BLaER1 treated with 17β-estradiol and CSF1 and Interleukin-3, amounts not matched to agents 10 nM and 100 nM (cell line): ENCODE data around the gene GET4.

ENCODE experiments used
- H3K27ac ChIP-seq, 11 experiments: shearing (Covaris generic); formaldehyde crosslinking; 2 replicates each; pipeline ENCODE4 v1.8.1; 2022
- H3K27me3 ChIP-seq, 11 experiments: shearing (Covaris generic); formaldehyde crosslinking; 2 replicates each; pipeline ENCODE4 v1.8.1; 2022
- H3K36me3 ChIP-seq, 11 experiments: shearing (Covaris generic); formaldehyde crosslinking; 2 replicates each; pipeline ENCODE4 v1.8.1; 2022
- H3K4me1 ChIP-seq, 10 experiments: shearing (Covaris generic); formaldehyde crosslinking; 2 replicates each; pipeline ENCODE4 v1.8.1; 2022
- H3K4me2 ChIP-seq, 11 experiments: shearing (Covaris generic); formaldehyde crosslinking; 2 replicates each; pipeline ENCODE4 v1.8.1; 2022
- H3K4me3 ChIP-seq, 10 experiments: shearing (Covaris generic); formaldehyde crosslinking; 2 replicates each; pipeline ENCODE4 v1.8.1; 2022
- H3K9ac ChIP-seq, 11 experiments: shearing (Covaris generic); formaldehyde crosslinking; 2 replicates each; pipeline ENCODE4 v1.8.1; 2022
- H3K9me3 ChIP-seq, 11 experiments: shearing (Covaris generic); formaldehyde crosslinking; replicated peaks in 1 of 11; 2 replicates each; pipeline ENCODE4 v1.8.1; 2022
- H4K20me1 ChIP-seq, 11 experiments: shearing (Covaris generic); formaldehyde crosslinking; 2 replicates each; pipeline ENCODE4 v1.8.1; 2022
- Cebpa-rat ChIP-seq, 11 experiments: shearing (Covaris generic); IDR thresholded peaks; 2 replicates each; pipeline ENCODE4 v1.8.1; 2022

The GET4 gene

GRCh38 chr7:930975-931758 is 54.8 kb downstream of the GET4 start:
- Histone ChIP-seq H3K4me2 (peak overlapping the region; percentile 31 to 100 (median 95)), H3K27me3 (no peaks in the 10 kb centered on the region), H3K36me3 (peaks cover 5 to 57% (median 32%) of the 10 kb centered on the region in 11 experiments; a peak in 16 of 22 replicates), H3K9ac (peak overlapping the region; percentile 6 to 75 (median 69); a peak in 19 of 22 replicates), H3K27ac (peak overlapping the region in 10 of 11 experiments; percentile 71 to 83 (median 80); a peak in 19 of 22 replicates), H3K9me3 (no peaks in the 10 kb centered on the region), H3K4me3 (peak overlapping the region in 2 of 10 experiments; percentile 36 to 42; a peak in 3 of 20 replicates), H4K20me1 (peaks cover 0 to 24% (median 6%) of the 10 kb centered on the region in 11 experiments; a peak in 8 of 22 replicates), H3K4me1 (peaks cover 85 to 91% (median 89%) of the 10 kb centered on the region in 10 experiments)
- peak in 7 of 11 experiments; percentile 24 to 74 (median 50); a peak in 7 of 22 replicates for TF ChIP-seq Cebpa-rat (IDR thresholded peaks at IDR 0.05)

GRCh38 chr7:931871-932650 is 55.7 kb downstream of the GET4 start:
- H3K9ac ChIP-seq = peak overlapping the region; percentile 6 to 75 (median 69); a peak in 19 of 22 replicates
- H3K9me3 ChIP-seq = no peaks in the 10 kb centered on the region
- peaks cover 5 to 55% (median 32%) of the 10 kb centered on the region in 11 experiments; a peak in 16 of 22 replicates for H3K36me3 ChIP-seq
- no peak for TF ChIP-seq Cebpa-rat (IDR thresholded peaks at IDR 0.05)
- peak overlapping the region in 2 of 10 experiments; percentile 36 to 41; a peak in 3 of 20 replicates for H3K4me3 ChIP-seq
- H3K4me2 ChIP-seq = peak overlapping the region; percentile 31 to 100 (median 95)
- H3K4me1 ChIP-seq = peaks cover 85 to 91% (median 89%) of the 10 kb centered on the region in 10 experiments
- H3K27me3 ChIP-seq = no peaks in the 10 kb centered on the region
- peak overlapping the region in 10 of 11 experiments; percentile 71 to 83 (median 80); a peak in 19 of 22 replicates for H3K27ac ChIP-seq
- H4K20me1 ChIP-seq = peaks cover 0 to 26% (median 8%) of the 10 kb centered on the region in 11 experiments; a peak in 10 of 22 replicates

GRCh38 chr7:932651-932975 is 56.3 kb downstream of the GET4 start:
- Histone ChIP-seq H3K27ac (peak overlapping the region in 10 of 11 experiments; percentile 71 to 83 (median 80); a peak in 15 of 22 replicates), H3K9me3 (no peaks in the 10 kb centered on the region), H3K9ac (peak overlapping the region in 6 of 11 experiments; percentile 66 to 75 (median 70); a peak in 10 of 22 replicates), H4K20me1 (peaks cover 0 to 26% (median 8%) of the 10 kb centered on the region in 11 experiments; a peak in 10 of 22 replicates), H3K27me3 (no peaks in the 10 kb centered on the region), H3K36me3 (peaks cover 5 to 50% (median 30%) of the 10 kb centered on the region in 11 experiments; a peak in 17 of 22 replicates), H3K4me3 (peak overlapping the region in 1 of 10 experiments; percentile 41; a peak in 1 of 20 replicates), H3K4me1 (peaks cover 82 to 91% (median 89%) of the 10 kb centered on the region in 10 experiments), H3K4me2 (peak overlapping the region; percentile 31 to 100 (median 95); a peak in 21 of 22 replicates)
- no peak for TF ChIP-seq Cebpa-rat (IDR thresholded peaks at IDR 0.05)

- Histone ChIP-seq H3K9ac (peak overlapping the region in 1 of 11 experiments; percentile 33; a peak in 3 of 22 replicates), H3K27ac (peak overlapping the region in 8 of 11 experiments; percentile 15 to 93 (median 31); a peak in 9 of 22 replicates), H3K4me1 (peaks cover 62 to 91% (median 85%) of the 10 kb centered on the region in 10 experiments), H3K36me3 (peaks cover 6 to 55% (median 34%) of the 10 kb centered on the region in 11 experiments; a peak in 19 of 22 replicates), H3K4me2 (peak overlapping the region; percentile 1 to 92 (median 55); a peak in 18 of 22 replicates), H3K27me3 (no peaks in the 10 kb centered on the region), H3K4me3 (no peak overlapping the region), H3K9me3 (peaks cover 0 to 11% (median under 1%) of the 10 kb centered on the region in 11 experiments; a peak in 18 of 22 replicates), H4K20me1 (peaks cover 0 to 29% (median 18%) of the 10 kb centered on the region in 11 experiments; a peak in 12 of 22 replicates)
- TF ChIP-seq Cebpa-rat (IDR thresholded peaks at IDR 0.05) = no peak
Measured at GRCh38 chr7:934469-935163, 58.3 kb downstream of the GET4 start.

- Histone ChIP-seq H4K20me1 (peaks cover 0 to 29% (median 18%) of the 10 kb centered on the region in 11 experiments; a peak in 12 of 22 replicates), H3K27me3 (no peaks in the 10 kb centered on the region), H3K9ac (peak overlapping the region in 1 of 11 experiments; percentile 60; a peak in 3 of 22 replicates), H3K9me3 (peaks cover 7 to 18% (median 8%) of the 10 kb centered on the region in 11 experiments; a peak in 20 of 22 replicates), H3K4me3 (no peak overlapping the region), H3K4me2 (peak overlapping the region; percentile 45 to 92 (median 75); a peak in 20 of 22 replicates), H3K27ac (peak overlapping the region in 6 of 11 experiments; percentile 32 to 93 (median 68); a peak in 6 of 22 replicates), H3K4me1 (peaks cover 55 to 91% (median 85%) of the 10 kb centered on the region in 10 experiments), H3K36me3 (peaks cover 12 to 60% (median 38%) of the 10 kb centered on the region in 11 experiments; a peak in 19 of 22 replicates)
- no peak for TF ChIP-seq Cebpa-rat (IDR thresholded peaks at IDR 0.05)
Measured at GRCh38 chr7:935164-935873, 59.0 kb downstream of the GET4 start.

- peaks cover 11 to 22% (median 13%) of the 10 kb centered on the region in 11 experiments; a peak in 20 of 22 replicates for H3K9me3 ChIP-seq
- H3K9ac ChIP-seq = peak overlapping the region in 7 of 11 experiments; percentile 13 to 67 (median 60); a peak in 11 of 22 replicates
- peaks cover 0 to 29% (median 18%) of the 10 kb centered on the region in 11 experiments; a peak in 12 of 22 replicates for H4K20me1 ChIP-seq
- no peak for TF ChIP-seq Cebpa-rat (IDR thresholded peaks at IDR 0.05)
- H3K4me3 ChIP-seq = no peak overlapping the region
- H3K27ac ChIP-seq = peak overlapping the region in 10 of 11 experiments; percentile 34 to 93 (median 68); a peak in 19 of 22 replicates
- H3K4me2 ChIP-seq = peak overlapping the region; percentile 55 to 92 (median 75)
- H3K4me1 ChIP-seq = peaks cover 49 to 91% (median 84%) of the 10 kb centered on the region in 10 experiments
- H3K36me3 ChIP-seq = peaks cover 12 to 60% (median 38%) of the 10 kb centered on the region in 11 experiments; a peak in 19 of 22 replicates
- H3K27me3 ChIP-seq = 0 out of 22 replicates have a peak, but pooled peaks cover 0 to 2% (median 0%) of the 10 kb centered on the region in 11 experiments
Measured at GRCh38 chr7:935874-936385, 59.6 kb downstream of the GET4 start.
